ENCODE results near the gene ADAM15.

GRCh38 chr1:155029513-155030242 lies 21.4 kb upstream of the ADAM15 start:
- no peak for TF ChIP-seq EZH2 (IDR thresholded peaks at IDR 0.05; ENCODE audit: borderline replicate concordance, low read depth, low read length, severe bottlenecking)
- no peak for TF ChIP-seq CTCF (IDR thresholded peaks at IDR 0.05; ENCODE audit: extremely low read depth in 1 of 2, insufficient read depth in 1 of 2, low read depth in 1 of 2, low read length in 2 of 2)
- TF ChIP-seq POLR2A (IDR thresholded peaks at IDR 0.05; ENCODE audit: low read depth, low read length): no peak
- TF ChIP-seq GATA2 (IDR thresholded peaks at IDR 0.05; ENCODE audit: insufficient read depth, insufficient read length, low read depth, low read length): no peak

All from endothelial cell of umbilical vein (primary cell).